NCI-H524 treated with DMSO at 0.1 percent for 48 hours (cell line): Measurements from ENCODE around the gene MGA.

ENCODE experiments used
- DNase-seq: peaks from one replicate; lab custom pipeline; 2025; lab: John Stamatoyannopoulos, UW

Gene MGA

DNA sequence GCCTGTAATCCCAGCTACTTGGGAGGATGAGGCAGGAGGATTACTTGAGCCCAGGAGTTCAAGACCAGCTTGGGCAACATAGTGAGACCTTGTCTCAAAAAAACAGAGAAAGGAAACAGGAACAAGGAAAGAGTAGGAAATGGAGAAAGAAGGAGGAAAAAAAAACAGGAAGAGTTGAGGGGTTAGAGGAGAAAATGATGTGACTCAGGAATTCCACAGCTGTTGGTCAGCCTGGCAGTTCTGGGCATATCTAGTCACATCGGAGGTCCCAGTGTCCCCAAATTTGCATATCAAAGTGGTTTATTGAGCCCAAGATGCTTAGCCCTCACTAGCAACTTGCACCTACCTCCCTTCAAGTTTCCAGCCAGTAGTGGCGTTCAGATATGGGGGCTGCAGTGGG, 148.9 kb downstream of the MGA start:
- DNase-seq, result no peak

DNA sequence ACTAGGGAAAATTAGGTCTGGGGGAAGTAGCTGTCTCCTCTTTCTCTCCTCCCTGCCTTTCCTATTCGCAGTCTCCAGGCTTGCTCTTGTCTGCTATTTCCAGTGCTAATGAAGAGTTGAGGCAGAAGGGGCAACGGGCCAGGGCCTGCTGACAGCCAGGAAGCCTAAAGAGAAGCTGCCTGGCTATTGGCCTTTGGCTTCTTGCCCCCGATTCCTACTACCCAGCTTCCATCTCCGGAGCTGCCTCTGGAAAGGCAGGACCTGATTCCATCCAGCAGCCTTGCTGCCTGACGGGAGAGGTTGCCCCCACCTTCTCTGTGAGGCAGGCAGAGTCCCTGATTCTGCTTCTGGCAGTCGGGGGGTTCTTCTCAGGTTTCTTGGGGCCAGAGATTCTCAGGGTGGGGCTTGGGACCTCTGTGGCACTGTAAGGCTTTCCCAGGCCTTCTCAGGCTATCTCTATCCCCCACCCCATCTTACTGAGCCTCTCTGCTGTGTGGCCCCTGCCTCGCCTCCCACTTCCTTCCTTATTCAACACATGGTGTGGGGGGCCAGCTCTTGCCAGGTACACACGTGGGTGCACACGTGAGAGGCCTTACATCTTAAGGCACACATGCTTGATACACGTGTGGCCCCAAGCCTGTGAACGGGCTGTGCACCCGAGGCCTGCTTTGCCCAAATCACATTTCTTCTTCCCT, 149.5 kb downstream of the MGA start:
- DNase-seq, result no peak

GRCh38 chr15:41810651-41811431, 150.6 kb downstream of the MGA start:
- no peak for DNase-seq

- DNase-seq, result peak; percentile 26
Observed at GRCh38 chr15:41811432-41812195, 151.4 kb downstream of the MGA start.

- no peak for DNase-seq
Observed at GRCh38 chr15:41812820-41813375, 152.7 kb downstream of the MGA start.

DNA sequence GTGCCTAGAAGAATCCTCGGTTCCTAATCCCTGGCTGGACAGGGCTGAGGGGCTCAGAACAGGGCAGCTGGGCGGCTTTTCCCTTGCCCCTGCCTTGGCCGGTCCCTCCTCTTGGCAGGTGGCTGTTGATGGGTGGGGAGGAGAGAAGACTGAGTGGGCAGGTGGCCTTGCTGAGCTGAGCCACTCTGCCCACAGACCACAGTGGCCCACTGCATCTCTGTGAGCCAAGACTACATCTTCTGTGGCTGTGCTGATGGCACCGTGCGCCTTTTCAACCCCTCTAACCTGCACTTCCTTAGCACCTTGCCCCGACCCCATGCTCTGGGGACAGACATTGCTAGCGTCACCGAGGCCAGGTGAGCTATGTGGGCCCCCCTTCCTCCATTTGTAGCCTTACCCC, 153.2 kb downstream of the MGA start:
- DNase-seq, result no peak

- no peak for DNase-seq
Observed at GRCh38 chr15:41814534-41814933, 154.3 kb downstream of the MGA start.

GRCh38 chr15:41816788-41817187, 156.6 kb downstream of the MGA start:
- no peak for DNase-seq

DNA sequence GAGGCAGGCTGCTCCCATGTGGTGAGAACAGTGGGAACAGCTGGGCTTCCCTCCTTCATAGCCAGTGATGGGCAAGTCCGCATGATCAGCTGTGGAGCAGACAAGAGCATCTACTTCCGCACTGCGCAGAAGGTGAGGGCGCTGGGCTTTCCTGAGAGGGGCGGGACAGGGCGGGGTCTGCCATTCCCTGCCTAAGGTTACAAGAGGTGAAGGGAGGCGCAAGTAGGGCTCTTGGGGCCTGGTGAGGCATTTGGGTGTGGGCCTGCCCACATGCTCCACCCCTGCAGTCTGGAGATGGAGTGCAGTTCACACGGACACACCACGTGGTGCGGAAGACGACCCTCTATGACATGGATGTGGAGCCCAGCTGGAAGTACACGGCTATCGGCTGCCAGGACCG, 157.1 kb downstream of the MGA start:
- no peak for DNase-seq

- DNase-seq, result no peak
Observed at GRCh38 chr15:41817781-41818180, 157.6 kb downstream of the MGA start.

DNA sequence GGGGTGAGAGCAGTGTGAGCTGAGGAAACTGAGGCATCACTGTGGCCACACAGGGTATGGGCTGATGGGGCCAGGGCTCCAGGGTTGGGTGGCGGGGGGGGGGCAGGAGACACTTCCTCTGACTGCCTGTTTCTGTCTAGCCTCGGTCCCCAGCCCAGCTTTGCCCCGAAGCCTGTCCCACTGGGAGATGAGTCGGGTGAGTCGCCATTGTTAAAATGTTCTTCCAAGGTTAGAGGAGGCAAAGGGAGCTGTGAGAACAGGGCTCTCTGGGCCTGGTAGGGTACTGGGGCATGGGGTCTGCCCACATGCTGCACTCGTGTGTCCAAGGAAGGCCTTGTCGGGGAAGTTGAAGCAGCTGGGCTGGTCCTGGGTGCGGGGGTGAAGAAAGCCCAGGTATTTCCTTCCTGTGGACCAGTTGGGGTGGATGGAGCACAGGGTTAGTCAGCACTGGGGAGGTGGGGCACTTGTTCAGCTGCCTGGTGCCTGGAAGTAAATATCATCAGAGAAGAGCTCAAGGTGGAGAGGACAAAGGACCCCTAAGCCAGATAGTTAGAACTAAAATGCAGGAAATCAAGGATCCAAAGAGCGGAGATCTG, 159.3 kb downstream of the MGA start:
- DNase-seq, result no peak

- no peak for DNase-seq
Observed at GRCh38 chr15:41820791-41821423, 160.7 kb downstream of the MGA start.

DNA sequence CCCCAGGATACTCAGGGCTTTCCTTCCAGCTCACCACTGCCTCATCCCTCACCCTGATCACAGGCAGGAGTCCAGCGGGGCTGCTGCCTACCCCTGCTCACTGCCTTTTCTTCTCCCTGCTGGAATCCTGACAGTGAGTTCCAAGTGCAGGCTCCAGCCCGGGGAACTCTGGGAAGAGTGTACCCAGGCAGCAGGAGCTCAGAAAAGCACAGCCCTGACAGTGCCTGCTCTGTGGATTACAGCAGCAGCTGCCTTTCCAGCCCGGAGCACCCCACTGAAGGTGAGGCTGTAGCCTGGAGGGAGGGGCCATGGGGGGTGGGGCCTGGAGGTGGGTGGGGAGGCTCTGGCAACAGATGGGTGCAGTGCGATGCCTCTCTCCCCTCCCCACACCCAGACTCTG, 161.6 kb downstream of the MGA start:
- DNase-seq, result no peak

- no peak for DNase-seq
Observed at GRCh38 chr15:41822471-41822870, 162.3 kb downstream of the MGA start.
